Adrenal gland (tissue), 12 donors: ENCODE measurements around the gene LPP. TPM values are rescaled to one million over a fixed set of nuclear protein-coding genes. Genes with fewer than 3 reads are reported as not detected.
A peak's percentile ranks its signal among the peaks of the same experiment; 100 is the strongest.

Source experiments
- DNase-seq, 7 donors: peaks; one replicate each; pipeline ENCODE4 v3.0.0-alpha.2; 2019 to 2020
- H3K27ac ChIP-seq, 5 donors: fragments of 200-600 bp; sonication (generic) in 4 of 5; 1 replicate in 3 of 5; 2 replicates in 2 of 5; pipeline versions ENCODE4 v1.5.1 to v1.8.0; 2016 to 2020; ENCODE audit warnings: mild to moderate bottlenecking in 1 of 5
- H3K27me3 ChIP-seq: fragments of 200-600 bp; 2 replicates; pipeline ENCODE4 v1.8.0; 2021
- H3K36me3 ChIP-seq, 2 donors: fragments of 200-600 bp; replicated peaks in 1 of 2; 1 replicate in 1 of 2; 2 replicates in 1 of 2; pipeline versions ENCODE4 v1.5.1 to v1.8.0; 2018 to 2022
- H3K4me1 ChIP-seq, 2 donors: fragments of 200-600 bp; replicated peaks in 1 of 2; 1 replicate in 1 of 2; 2 replicates in 1 of 2; pipeline versions ENCODE4 v1.5.1 to v1.8.0; 2018 to 2021
- H3K4me3 ChIP-seq, 4 donors: fragments of 200-600 bp; sonication (generic) in 3 of 4; one replicate each; pipeline ENCODE4 v1.5.1; 2016 to 2018
- H3K9me3 ChIP-seq, 3 donors: fragments of 200-600 bp; sonication (generic) in 1 of 3; replicated peaks in 1 of 3; 1 replicate in 2 of 3; 2 replicates in 1 of 3; pipeline versions ENCODE4 v1.5.1 to v1.8.0; 2016 to 2021
- CTCF ChIP-seq, 6 experiments: fragments of 450-650 bp in 4 of 6; fragments of 200-600 bp in 2 of 6; sonication (generic) in 1 of 6; IDR thresholded peaks; 1 replicate in 5 of 6; 2 replicates in 1 of 6; pipeline versions ENCODE4 v1.5.1 to v1.8.0; 2016 to 2021; ENCODE audit warnings: antibody characterized with exemption in 6 of 6, mild to moderate bottlenecking in 2 of 6, moderate library complexity in 1 of 6
- POLR2A ChIP-seq, 2 donors: fragments of 450-650 bp; IDR thresholded peaks; one replicate each; pipeline ENCODE4 v1.6.1; 2017; ENCODE audit warnings: antibody characterized with exemption in 2 of 2, mild to moderate bottlenecking in 2 of 2, moderate library complexity in 1 of 2
- WGBS, 4 donors: extraction: QIAGEN DNeasy Blood & Tissue Kit in 2 of 4; methylation state at CpG; one replicate each; pipeline versions ENCODE4 v1.1.5 to v1.1.7; 2013 to 2017; 5-methylcytosine and 5-hydroxymethylcytosine counted together
- intact Hi-C, 2 donors: fragments of 100-400 bp; cut with DNase I; formaldehyde crosslinking; loops; one replicate each; pipeline versions ENCODE4 v1.14.1 to v1.15.0; 2022 to 2023
- polyA plus RNA-seq, 3 donors: library from polyadenylated mRNA; stranded (reverse); fragments of 200-250 nt in 2 of 3; fragments of 350-450 nt in 1 of 3; fragmentation: Illumina TruSeq in 1 of 3; extraction: RNeasy Lipid Tissue Mini Kit (QIAGEN cat#74804) in 1 of 3; gene quantifications; one replicate each; pipeline ENCODE4 v1.2.3, GENCODE V29; 2013 to 2014
- total RNA-seq, 9 donors: library from RNA; depleted of rRNA in 4 of 9; stranded (reverse); fragments of >200 nt in 4 of 9; fragments of 120-200 nt in 1 of 9; fragmentation: NEBNext Ultra II Directional in 1 of 9; extraction: Animal tissue kit (Norgen Biotek cat#: 25700) in 1 of 9; gene quantifications; one replicate each; pipeline versions ENCODE4 v1.1.0 to v1.2.4, GENCODE V29; 2013 to 2023
- donor health status: healthy with polysubstance abuse.
- donor health status: Bipolar disorder and iron deficiency.
- donor health status: DM: yes; HTN: yes; CAD: no.
- donor health status: DM: no; HTN: no; CAD: no.
- donor health status: DM: no; HTN: no; CAD: no.
- donor health status: DM: yes; HTN: yes; CAD: no.

The LPP gene
- total and polyA plus RNA-seq, 12 donors, result 7.0 to 170 (median 101) TPM

- intact Hi-C loops, result no loop called here
- no peak overlapping the region for H3K4me3 ChIP-seq
- no peaks in the 10 kb centered on the region for H3K9me3 ChIP-seq
- 61 to 77% (median 68%) methylated on average over 6 of the region's 6 CpGs for WGBS, 4 donors
- H3K4me1 ChIP-seq, result peaks cover 7 to 26% of the 10 kb centered on the region in 2 donors
- peak in 1 of 7 donors; percentile 49 for DNase-seq
- H3K36me3 ChIP-seq, result no peaks in the 10 kb centered on the region
- no peaks in the 10 kb centered on the region for H3K27me3 ChIP-seq
- H3K27ac ChIP-seq, result peak overlapping the region in 2 of 5 donors; percentile 1 to 28
- TF ChIP-seq CTCF (IDR thresholded peaks at IDR 0.05) (no peak), POLR2A (IDR thresholded peaks at IDR 0.05) (no peak)
Observed at GRCh38 chr3:188196232-188196990, 42.5 kb downstream of the LPP start.

DNA sequence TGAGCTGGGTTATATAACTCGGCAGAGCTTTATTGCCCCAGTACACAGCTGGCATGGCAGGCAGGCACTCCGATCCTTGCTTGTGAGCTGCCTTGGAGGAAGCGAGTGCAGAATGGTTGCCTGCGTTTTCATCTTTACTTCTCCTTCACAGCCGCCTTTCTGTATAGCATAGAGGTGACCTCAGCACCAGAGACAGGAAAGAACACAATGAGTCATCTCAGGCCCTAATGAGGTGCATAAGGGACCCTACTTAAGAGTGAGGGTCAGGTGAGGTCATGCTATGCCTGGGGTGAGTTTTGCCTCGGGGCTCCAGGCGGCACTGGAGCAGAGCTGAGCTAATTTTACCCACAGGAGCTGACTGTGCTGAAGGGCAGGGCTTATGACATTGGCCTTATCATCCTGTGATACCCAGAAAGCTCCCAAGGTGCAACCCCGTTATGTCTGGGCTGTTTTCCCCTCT is 43.5 kb downstream of the LPP start:
- Histone ChIP-seq H3K27ac (no peak overlapping the region), H3K27me3 (no peaks in the 10 kb centered on the region), H3K9me3 (no peaks in the 10 kb centered on the region), H3K4me3 (no peak overlapping the region), H3K4me1 (peaks cover 7 to 26% of the 10 kb centered on the region in 2 donors), H3K36me3 (no peaks in the 10 kb centered on the region)
- intact Hi-C loops, result no loop called here
- no peak for TF ChIP-seq CTCF (IDR thresholded peaks at IDR 0.05)
- no peak for TF ChIP-seq POLR2A (IDR thresholded peaks at IDR 0.05)
- DNase-seq, result peak in 1 of 7 donors; percentile 72
- WGBS, 4 donors, result 60 to 70% (median 64%) methylated on average over 7 to 8 of the region's 8 CpGs

DNA sequence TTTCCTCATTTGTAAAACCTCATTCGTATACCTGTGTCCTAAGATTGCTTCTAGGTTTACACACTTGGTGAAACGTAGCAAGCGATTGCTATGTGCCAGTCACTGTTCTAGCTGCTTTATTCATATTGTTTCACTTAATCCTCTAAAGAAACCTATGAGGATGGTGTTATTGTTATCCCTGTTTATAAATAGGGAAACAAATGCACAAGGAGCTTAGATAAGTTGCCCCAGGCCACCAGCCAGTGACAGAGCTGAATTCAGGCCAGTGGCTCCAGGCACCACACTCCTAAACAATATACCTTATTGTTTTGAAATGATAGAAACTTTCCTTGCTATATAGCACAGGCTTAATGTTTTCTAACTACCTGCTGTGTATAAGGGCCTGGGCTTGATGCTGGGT is 44.0 kb downstream of the LPP start:
- H3K4me3 ChIP-seq, result no peak overlapping the region
- peaks cover 7 to 26% of the 10 kb centered on the region in 2 donors for H3K4me1 ChIP-seq
- no peaks in the 10 kb centered on the region for H3K36me3 ChIP-seq
- no peak for DNase-seq
- 89 to 95% (median 93%) methylated on average over 3 of the region's 3 CpGs for WGBS, 4 donors
- intact Hi-C loops, result no loop called here
- TF ChIP-seq CTCF (IDR thresholded peaks at IDR 0.05) (no peak), POLR2A (IDR thresholded peaks at IDR 0.05) (no peak)
- no peaks in the 10 kb centered on the region for H3K27me3 ChIP-seq
- no peak overlapping the region for H3K27ac ChIP-seq
- no peaks in the 10 kb centered on the region for H3K9me3 ChIP-seq

DNA sequence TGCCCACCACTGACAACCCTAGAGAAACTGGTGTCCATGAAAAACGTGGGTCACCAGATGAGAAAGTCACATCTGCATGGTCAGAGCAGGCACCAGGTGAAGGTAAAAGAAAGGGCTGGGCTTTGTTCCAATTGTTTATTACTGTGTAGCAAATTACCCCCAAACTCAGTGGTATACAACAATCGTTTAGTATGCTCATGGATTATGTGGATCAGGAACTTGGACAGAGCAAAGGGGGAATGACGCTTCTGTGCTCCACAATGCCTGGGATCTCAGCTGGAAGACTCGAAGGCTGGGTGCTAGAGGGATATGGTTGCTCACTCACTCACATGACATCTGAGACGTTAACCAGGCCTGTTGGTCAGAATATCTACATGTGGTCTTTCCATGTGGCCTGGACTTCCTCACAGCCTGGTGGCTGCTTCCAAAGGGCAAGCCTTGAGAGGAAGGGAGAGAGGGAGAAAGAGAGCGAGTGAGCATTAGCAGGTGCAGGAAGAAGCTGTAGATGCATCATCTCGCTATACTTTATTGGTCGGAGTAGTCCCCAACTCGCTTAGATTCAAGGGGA is 44.9 kb downstream of the LPP start:
- no peak for DNase-seq
- Histone ChIP-seq H3K4me3 (no peak overlapping the region), H3K9me3 (no peaks in the 10 kb centered on the region), H3K4me1 (peaks cover 7 to 26% of the 10 kb centered on the region in 2 donors), H3K27me3 (no peaks in the 10 kb centered on the region), H3K27ac (no peak overlapping the region), H3K36me3 (no peaks in the 10 kb centered on the region)
- 89 to 94% (median 91%) methylated on average over 9 of the region's 9 CpGs for WGBS, 4 donors
- TF ChIP-seq POLR2A (IDR thresholded peaks at IDR 0.05) (no peak), CTCF (IDR thresholded peaks at IDR 0.05) (no peak)
- intact Hi-C loops, result no loop called here
